IPS-20b (cell line): Measurements from ENCODE around the gene FAM83G.

Experiments used
- H3K27ac ChIP-seq: one replicate; pipeline ENCODE4 v1.5.1; 2013; ENCODE audit warnings: low read length
- H3K27me3 ChIP-seq: 2 replicates; pipeline ENCODE4 v1.6.1; 2013; ENCODE audit warnings: mild to moderate bottlenecking, low read length, inconsistent platforms; ENCODE audit not compliant: insufficient read depth
- H3K36me3 ChIP-seq: 2 replicates; pipeline ENCODE4 v1.6.1; 2013; ENCODE audit warnings: low read depth, mild to moderate bottlenecking, inconsistent platforms, low read length, moderate library complexity; ENCODE audit not compliant: insufficient read depth
- H3K4me1 ChIP-seq: 2 replicates; pipeline ENCODE4 v1.6.1; 2013; ENCODE audit warnings: mild to moderate bottlenecking, control low read depth, inconsistent platforms, low read length, moderate library complexity; ENCODE audit not compliant: insufficient read depth
- H3K4me3 ChIP-seq: 2 replicates; pipeline ENCODE4 v1.5.1; 2013; ENCODE audit warnings: mild to moderate bottlenecking, low read length, inconsistent platforms
- H3K9ac ChIP-seq: 2 replicates; pipeline ENCODE4 v1.6.1; 2013; ENCODE audit warnings: low read depth, mild to moderate bottlenecking, inconsistent platforms, low read length, moderate library complexity
- H3K9me3 ChIP-seq: 2 replicates; pipeline ENCODE4 v1.6.1; 2013; ENCODE audit warnings: mild to moderate bottlenecking, low read depth, low read length, inconsistent platforms; ENCODE audit not compliant: insufficient read depth

The FAM83G gene

GRCh38 chr17:18992454-18993130 lies 12.0 kb downstream of the FAM83G start:
- Histone ChIP-seq H3K9me3 (no peaks in the 10 kb centered on the region), H3K27me3 (no peaks in the 10 kb centered on the region), H3K36me3 (peaks cover 24% of the 10 kb centered on the region), H3K9ac (no peak overlapping the region), H3K27ac (no peak overlapping the region), H3K4me1 (no peaks in the 10 kb centered on the region), H3K4me3 (no peak overlapping the region)

- H3K9me3 ChIP-seq: no peaks in the 10 kb centered on the region
- H3K36me3 ChIP-seq: peaks cover 25% of the 10 kb centered on the region
- no peak overlapping the region for H3K4me3 ChIP-seq
- no peaks in the 10 kb centered on the region for H3K4me1 ChIP-seq
- no peak overlapping the region for H3K9ac ChIP-seq
- no peak overlapping the region for H3K27ac ChIP-seq
- no peaks in the 10 kb centered on the region for H3K27me3 ChIP-seq
Observed at GRCh38 chr17:18991531-18992315, 12.8 kb downstream of the FAM83G start.

DNA sequence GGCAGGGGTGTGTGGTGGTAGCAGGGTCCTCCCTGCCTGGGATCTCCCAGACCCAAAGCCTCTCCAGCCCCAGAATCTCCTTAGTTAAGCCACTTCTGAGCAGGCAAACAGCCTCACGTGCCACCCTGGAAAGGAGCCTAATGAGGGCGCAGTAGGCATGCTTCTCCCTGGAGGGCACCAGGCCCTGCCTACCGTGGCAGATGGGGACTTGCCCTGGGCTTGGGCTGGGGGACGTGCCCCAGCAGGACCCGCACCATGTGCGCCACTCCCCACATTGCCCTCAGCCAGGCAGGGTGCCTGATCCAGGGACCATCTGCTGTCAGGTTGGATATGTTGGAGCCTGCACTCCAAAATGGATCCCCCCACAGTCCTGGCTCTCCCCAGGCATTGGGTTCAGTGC lies 14.2 kb downstream of the FAM83G start:
- H3K4me1 ChIP-seq: no peaks in the 10 kb centered on the region
- H3K4me3 ChIP-seq: no peak overlapping the region
- no peak overlapping the region for H3K27ac ChIP-seq
- no peaks in the 10 kb centered on the region for H3K27me3 ChIP-seq
- no peak overlapping the region for H3K9ac ChIP-seq
- H3K36me3 ChIP-seq: peaks cover 35% of the 10 kb centered on the region
- H3K9me3 ChIP-seq: no peaks in the 10 kb centered on the region

DNA sequence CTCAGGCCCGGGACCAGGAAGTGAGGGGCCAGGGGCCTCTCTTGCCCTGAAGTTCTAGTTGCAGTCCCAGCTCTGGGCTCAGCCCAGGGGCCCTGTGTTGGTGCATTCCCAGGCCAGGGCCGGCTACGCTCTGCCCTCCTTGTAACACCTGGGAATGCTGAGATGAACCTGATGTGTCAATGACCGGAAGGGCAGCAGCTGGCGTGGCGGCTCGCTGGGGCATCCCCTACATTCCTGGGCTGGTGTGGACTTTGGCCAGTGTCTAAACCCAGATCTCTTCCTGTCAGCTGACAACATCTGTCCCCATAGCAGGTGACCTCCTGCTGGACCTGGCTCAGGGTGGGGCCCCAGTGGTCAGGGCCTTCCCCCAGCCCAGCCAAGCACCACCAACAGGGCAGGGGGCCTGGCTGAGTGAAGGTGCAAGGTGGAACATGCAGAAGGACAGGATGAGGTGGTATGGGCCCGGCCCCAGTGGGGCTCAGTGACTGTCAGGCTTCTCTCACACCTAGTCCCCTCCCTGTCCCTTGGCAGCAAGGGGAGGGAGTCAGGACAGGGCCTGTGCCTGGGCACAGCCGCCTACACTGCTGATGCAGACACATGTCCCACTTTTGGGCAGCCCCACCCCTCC lies 15.9 kb downstream of the FAM83G start:
- Histone ChIP-seq H3K4me3 (no peak overlapping the region), H3K27ac (no peak overlapping the region), H3K36me3 (peaks cover 44% of the 10 kb centered on the region), H3K4me1 (no peaks in the 10 kb centered on the region), H3K9ac (no peak overlapping the region), H3K9me3 (no peaks in the 10 kb centered on the region), H3K27me3 (no peaks in the 10 kb centered on the region)

- no peaks in the 10 kb centered on the region for H3K27me3 ChIP-seq
- H3K4me3 ChIP-seq: no peak overlapping the region
- no peaks in the 10 kb centered on the region for H3K9me3 ChIP-seq
- H3K36me3 ChIP-seq: peaks cover 44% of the 10 kb centered on the region
- no peak overlapping the region for H3K9ac ChIP-seq
- no peak overlapping the region for H3K27ac ChIP-seq
- no peaks in the 10 kb centered on the region for H3K4me1 ChIP-seq
Observed at GRCh38 chr17:18987862-18988545, 16.6 kb downstream of the FAM83G start.

DNA sequence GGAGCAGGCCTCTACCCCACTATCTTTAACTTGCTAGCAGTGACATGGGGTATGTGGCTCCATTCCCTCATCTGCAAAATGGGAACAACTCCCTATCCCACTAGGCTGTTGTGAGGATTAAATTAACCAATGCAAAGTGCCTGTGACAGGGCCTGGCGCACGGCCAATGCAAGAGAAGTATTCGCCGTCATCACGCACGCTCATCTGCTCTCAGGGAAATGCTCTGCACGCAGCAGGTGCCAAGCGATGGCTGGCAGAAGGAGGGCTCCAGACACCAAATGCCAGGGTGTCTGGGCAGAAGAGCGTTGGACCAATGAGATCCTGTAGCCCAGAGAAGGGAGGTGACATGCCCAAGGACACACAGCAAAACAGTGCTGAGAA lies 17.3 kb downstream of the FAM83G start:
- no peaks in the 10 kb centered on the region for H3K27me3 ChIP-seq
- no peaks in the 10 kb centered on the region for H3K9me3 ChIP-seq
- H3K4me1 ChIP-seq: no peaks in the 10 kb centered on the region
- H3K4me3 ChIP-seq: no peak overlapping the region
- H3K36me3 ChIP-seq: peaks cover 44% of the 10 kb centered on the region
- H3K9ac ChIP-seq: no peak overlapping the region
- no peak overlapping the region for H3K27ac ChIP-seq

- Histone ChIP-seq H3K36me3 (peaks cover 44% of the 10 kb centered on the region), H3K9me3 (no peaks in the 10 kb centered on the region), H3K9ac (no peak overlapping the region), H3K4me1 (no peaks in the 10 kb centered on the region), H3K4me3 (no peak overlapping the region), H3K27me3 (no peaks in the 10 kb centered on the region), H3K27ac (no peak overlapping the region)
Observed at GRCh38 chr17:18986541-18987229, 17.9 kb downstream of the FAM83G start.

DNA sequence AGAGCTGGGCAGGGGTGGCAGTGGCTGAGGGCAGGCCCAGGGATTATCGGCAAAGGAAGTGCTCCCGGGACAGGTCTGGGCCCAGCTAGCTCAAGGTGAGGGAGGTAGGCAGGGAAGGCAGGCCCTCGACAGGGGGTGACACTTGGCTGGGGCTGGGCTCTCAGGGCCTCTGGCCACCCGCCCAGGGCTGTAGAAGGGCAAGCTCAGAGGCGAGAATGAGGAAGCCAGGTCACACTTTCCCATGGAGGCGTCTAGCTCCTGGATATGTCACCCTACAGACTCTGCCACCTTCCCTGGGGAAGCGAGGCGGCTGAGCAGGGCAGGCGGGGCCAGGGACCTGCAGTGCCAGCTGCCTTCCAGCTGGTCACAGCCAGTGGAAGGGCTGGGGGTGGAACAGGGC lies 19.1 kb downstream of the FAM83G start:
- Histone ChIP-seq H3K9ac (no peak overlapping the region), H3K27ac (no peak overlapping the region), H3K27me3 (no peaks in the 10 kb centered on the region), H3K4me1 (no peaks in the 10 kb centered on the region), H3K9me3 (no peaks in the 10 kb centered on the region), H3K4me3 (no peak overlapping the region), H3K36me3 (peaks cover 44% of the 10 kb centered on the region)

GRCh38 chr17:18984273-18985114 lies 20.1 kb downstream of the FAM83G start:
- H3K9me3 ChIP-seq: no peaks in the 10 kb centered on the region
- no peak overlapping the region for H3K9ac ChIP-seq
- no peaks in the 10 kb centered on the region for H3K4me1 ChIP-seq
- no peak overlapping the region for H3K4me3 ChIP-seq
- H3K27ac ChIP-seq: no peak overlapping the region
- peaks cover 44% of the 10 kb centered on the region for H3K36me3 ChIP-seq
- H3K27me3 ChIP-seq: no peaks in the 10 kb centered on the region

- Histone ChIP-seq H3K4me3 (no peak overlapping the region), H3K9me3 (no peaks in the 10 kb centered on the region), H3K27me3 (no peaks in the 10 kb centered on the region), H3K9ac (no peak overlapping the region), H3K36me3 (peaks cover 54% of the 10 kb centered on the region), H3K4me1 (no peaks in the 10 kb centered on the region), H3K27ac (no peak overlapping the region)
Observed at GRCh38 chr17:18981642-18982424, 22.7 kb downstream of the FAM83G start.
